SK-N-SH treated with all-trans-retinoic acid at 6 μM for 48 hours (cell line): ENCODE data around the gene MAP4K4.
A peak's percentile ranks its signal among the peaks of the same experiment; 100 is the strongest.

ENCODE experiments used
- ATAC-seq: fragments of 200-7000 bp; cut with Tn5 transposase; 3 replicates; pipeline ENCODE4 v1.9.1; 2020; ENCODE audit warnings: mild to moderate bottlenecking, moderate library complexity
- ARNTL ChIP-seq: fragments of 450-650 bp; formaldehyde crosslinking; IDR thresholded peaks from 2 replicates; pipeline ENCODE4 v1.5.0; 2020; ENCODE audit warnings: low read depth, mild to moderate bottlenecking, moderate library complexity, borderline replicate concordance
- CSDC2 ChIP-seq: fragments of 250-450 bp; sonication (Bioruptor Pico); IDR thresholded peaks from 2 replicates; pipeline ENCODE4 v1.5.0; 2020; ENCODE audit warnings: mild to moderate bottlenecking, moderate library complexity
- GLIS3 ChIP-seq: fragments of 250-450 bp; sonication (Bioruptor Pico); IDR thresholded peaks from 2 replicates; pipeline ENCODE4 v1.5.0; 2020; ENCODE audit warnings: mild to moderate bottlenecking, moderate library complexity
- ISL1 ChIP-seq: fragments of 250-450 bp; sonication (Bioruptor Pico); IDR thresholded peaks from 2 replicates; pipeline ENCODE4 v2.1.2; 2022; ENCODE audit warnings: mild to moderate bottlenecking, moderate library complexity
- OSR1 ChIP-seq: fragments of 250-450 bp; sonication (Bioruptor Pico); IDR thresholded peaks from 2 replicates; pipeline ENCODE4 v1.8.0; 2022; ENCODE audit warnings: moderate library complexity, mild to moderate bottlenecking, inconsistent platforms
- POU6F1 ChIP-seq: fragments of 250-450 bp; sonication (Bioruptor Pico); IDR thresholded peaks from 2 replicates; pipeline ENCODE4 v1.8.0; 2021; ENCODE audit warnings: low read depth, mild to moderate bottlenecking, moderate library complexity, borderline replicate concordance
- PPARA ChIP-seq: fragments of 250-450 bp; sonication (Bioruptor Pico); IDR thresholded peaks from 2 replicates; pipeline ENCODE4 v1.5.0; 2020; ENCODE audit warnings: mild to moderate bottlenecking, borderline replicate concordance
- SNAI2 ChIP-seq: fragments of 250-450 bp; sonication (Bioruptor Pico); IDR thresholded peaks from 2 replicates; pipeline ENCODE4 v1.5.0; 2020; ENCODE audit warnings: mild to moderate bottlenecking, moderate library complexity
- TCF4 ChIP-seq: fragments of 250-450 bp; sonication (Bioruptor Pico); IDR thresholded peaks from 2 replicates; pipeline ENCODE4 v1.8.0; 2021; ENCODE audit warnings: mild to moderate bottlenecking, moderate library complexity, borderline replicate concordance
- TOX ChIP-seq: fragments of 250-450 bp; sonication (Bioruptor Pico); IDR thresholded peaks from 2 replicates; pipeline ENCODE4 v1.8.0; 2021; ENCODE audit warnings: mild to moderate bottlenecking, moderate library complexity, borderline replicate concordance
- ZC3H10 ChIP-seq: fragments of 250-450 bp; sonication (Bioruptor Pico); IDR thresholded peaks from 2 replicates; pipeline ENCODE4 v1.5.1; 2021; ENCODE audit warnings: mild to moderate bottlenecking, moderate library complexity
- ZFP3 ChIP-seq: fragments of 250-450 bp; sonication (Bioruptor Pico); IDR thresholded peaks from 2 replicates; pipeline ENCODE4 v1.5.0; 2020; ENCODE audit warnings: mild to moderate bottlenecking, moderate library complexity
- ZFP30 ChIP-seq: fragments of 450-650 bp; formaldehyde crosslinking; IDR thresholded peaks from 2 replicates; pipeline ENCODE4 v1.5.0; 2022; ENCODE audit warnings: mild to moderate bottlenecking, moderate library complexity
- ZNF565 ChIP-seq: fragments of 450-650 bp; formaldehyde crosslinking; conservative IDR thresholded peaks from 2 replicates; pipeline ENCODE4 v1.5.0; 2020; ENCODE audit warnings: low read depth, mild to moderate bottlenecking, moderate library complexity
- ZNF8 ChIP-seq: fragments of 450-650 bp; formaldehyde crosslinking; IDR thresholded peaks from 2 replicates; pipeline ENCODE4 v1.5.0; 2020; ENCODE audit warnings: mild to moderate bottlenecking, moderate library complexity
- TF ChIP-seq, protein P1 (sequence below): fragments of 250-450 bp; sonication (Bioruptor Pico); IDR thresholded peaks from 2 replicates; pipeline ENCODE4 v1.5.0; 2020; ENCODE audit warnings: mild to moderate bottlenecking, moderate library complexity
- TF ChIP-seq, protein P2 (sequence below): fragments of 250-450 bp; sonication (Bioruptor Pico); IDR thresholded peaks from 2 replicates; pipeline ENCODE4 v1.5.1; 2020; ENCODE audit warnings: low read depth, mild to moderate bottlenecking, moderate library complexity
- TF ChIP-seq, protein P3 (sequence below): fragments of 250-450 bp; sonication (Bioruptor Pico); IDR thresholded peaks from 2 replicates; pipeline ENCODE4 v1.5.1; 2021; ENCODE audit warnings: mild to moderate bottlenecking, moderate library complexity

Gene MAP4K4

GRCh38 chr2:101775636-101776035, 78.1 kb downstream of the MAP4K4 start (continued):
- TF ChIP-seq, protein P1, sequence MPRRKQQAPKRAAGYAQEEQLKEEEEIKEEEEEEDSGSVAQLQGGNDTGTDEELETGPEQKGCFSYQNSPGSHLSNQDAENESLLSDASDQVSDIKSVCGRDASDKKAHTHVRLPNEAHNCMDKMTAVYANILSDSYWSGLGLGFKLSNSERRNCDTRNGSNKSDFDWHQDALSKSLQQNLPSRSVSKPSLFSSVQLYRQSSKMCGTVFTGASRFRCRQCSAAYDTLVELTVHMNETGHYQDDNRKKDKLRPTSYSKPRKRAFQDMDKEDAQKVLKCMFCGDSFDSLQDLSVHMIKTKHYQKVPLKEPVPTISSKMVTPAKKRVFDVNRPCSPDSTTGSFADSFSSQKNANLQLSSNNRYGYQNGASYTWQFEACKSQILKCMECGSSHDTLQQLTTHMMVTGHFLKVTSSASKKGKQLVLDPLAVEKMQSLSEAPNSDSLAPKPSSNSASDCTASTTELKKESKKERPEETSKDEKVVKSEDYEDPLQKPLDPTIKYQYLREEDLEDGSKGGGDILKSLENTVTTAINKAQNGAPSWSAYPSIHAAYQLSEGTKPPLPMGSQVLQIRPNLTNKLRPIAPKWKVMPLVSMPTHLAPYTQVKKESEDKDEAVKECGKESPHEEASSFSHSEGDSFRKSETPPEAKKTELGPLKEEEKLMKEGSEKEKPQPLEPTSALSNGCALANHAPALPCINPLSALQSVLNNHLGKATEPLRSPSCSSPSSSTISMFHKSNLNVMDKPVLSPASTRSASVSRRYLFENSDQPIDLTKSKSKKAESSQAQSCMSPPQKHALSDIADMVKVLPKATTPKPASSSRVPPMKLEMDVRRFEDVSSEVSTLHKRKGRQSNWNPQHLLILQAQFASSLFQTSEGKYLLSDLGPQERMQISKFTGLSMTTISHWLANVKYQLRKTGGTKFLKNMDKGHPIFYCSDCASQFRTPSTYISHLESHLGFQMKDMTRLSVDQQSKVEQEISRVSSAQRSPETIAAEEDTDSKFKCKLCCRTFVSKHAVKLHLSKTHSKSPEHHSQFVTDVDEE: no peak
- no peak for TF ChIP-seq OSR1
- TF ChIP-seq CSDC2 (CRISPR knock-in tag): no peak
- TF ChIP-seq ZFP30 (CRISPR knock-in tag): no peak
- no peak for TF ChIP-seq ZNF565 (CRISPR knock-in tag)

GRCh38 chr2:101776172-101777043, 78.9 kb downstream of the MAP4K4 start:
- peak; percentile 41; the same call in 1 of the 3 replicates for ATAC-seq
- TF ChIP-seq ZFP3 (no peak), ZNF565 (CRISPR knock-in tag) (no peak)

- TF ChIP-seq ZNF565 (CRISPR knock-in tag) (no peak), ZC3H10 (CRISPR knock-in tag) (no peak), ZNF8 (CRISPR knock-in tag) (no peak), POU6F1 (CRISPR knock-in tag) (no peak), SNAI2 (CRISPR knock-in tag) (no peak), ISL1 (no peak), TCF4 (CRISPR knock-in tag) (no peak), TOX (CRISPR knock-in tag) (no peak), ARNTL (CRISPR knock-in tag) (no peak), GLIS3 (CRISPR knock-in tag) (no peak), CSDC2 (CRISPR knock-in tag) (no peak)
- TF ChIP-seq, protein P1: no peak
- TF ChIP-seq, protein P2, sequence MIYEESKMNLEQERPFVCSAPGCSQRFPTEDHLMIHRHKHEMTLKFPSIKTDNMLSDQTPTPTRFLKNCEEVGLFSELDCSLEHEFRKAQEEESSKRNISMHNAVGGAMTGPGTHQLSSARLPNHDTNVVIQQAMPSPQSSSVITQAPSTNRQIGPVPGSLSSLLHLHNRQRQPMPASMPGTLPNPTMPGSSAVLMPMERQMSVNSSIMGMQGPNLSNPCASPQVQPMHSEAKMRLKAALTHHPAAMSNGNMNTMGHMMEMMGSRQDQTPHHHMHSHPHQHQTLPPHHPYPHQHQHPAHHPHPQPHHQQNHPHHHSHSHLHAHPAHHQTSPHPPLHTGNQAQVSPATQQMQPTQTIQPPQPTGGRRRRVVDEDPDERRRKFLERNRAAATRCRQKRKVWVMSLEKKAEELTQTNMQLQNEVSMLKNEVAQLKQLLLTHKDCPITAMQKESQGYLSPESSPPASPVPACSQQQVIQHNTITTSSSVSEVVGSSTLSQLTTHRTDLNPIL (CRISPR knock-in tag): no peak
- TF ChIP-seq, protein P3, sequence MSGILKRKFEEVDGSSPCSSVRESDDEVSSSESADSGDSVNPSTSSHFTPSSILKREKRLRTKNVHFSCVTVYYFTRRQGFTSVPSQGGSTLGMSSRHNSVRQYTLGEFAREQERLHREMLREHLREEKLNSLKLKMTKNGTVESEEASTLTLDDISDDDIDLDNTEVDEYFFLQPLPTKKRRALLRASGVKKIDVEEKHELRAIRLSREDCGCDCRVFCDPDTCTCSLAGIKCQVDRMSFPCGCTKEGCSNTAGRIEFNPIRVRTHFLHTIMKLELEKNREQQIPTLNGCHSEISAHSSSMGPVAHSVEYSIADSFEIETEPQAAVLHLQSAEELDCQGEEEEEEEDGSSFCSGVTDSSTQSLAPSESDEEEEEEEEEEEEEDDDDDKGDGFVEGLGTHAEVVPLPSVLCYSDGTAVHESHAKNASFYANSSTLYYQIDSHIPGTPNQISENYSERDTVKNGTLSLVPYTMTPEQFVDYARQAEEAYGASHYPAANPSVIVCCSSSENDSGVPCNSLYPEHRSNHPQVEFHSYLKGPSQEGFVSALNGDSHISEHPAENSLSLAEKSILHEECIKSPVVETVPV (CRISPR knock-in tag): no peak
- ATAC-seq: no peak
These were observed 79.8 kb downstream of the MAP4K4 start for GRCh38 chr2:101777337-101777736.

GRCh38 chr2:101778102-101778501, 80.6 kb downstream of the MAP4K4 start:
- ATAC-seq: no peak
- TF ChIP-seq, protein P2 (CRISPR knock-in tag): no peak
- TF ChIP-seq, protein P1: no peak
- TF ChIP-seq PPARA (CRISPR knock-in tag) (no peak), ZNF565 (CRISPR knock-in tag) (no peak), ZFP3 (no peak), TOX (CRISPR knock-in tag) (no peak)
